Skeletal muscle cell (primary cell): ENCODE results near the gene CYP4F22.
A peak's percentile ranks its signal among the peaks of the same experiment; 100 is the strongest.
"Not testable (repeated sequence)": the region's sequence is repeated elsewhere in the genome, so short reads cannot be mapped to it uniquely, and the experiment has no call there.

Experiments used
- DNase-seq: peaks from one replicate; pipeline ENCODE4 v3.0.0-alpha.2; 2010; ENCODE audit warnings: low read depth
- H3K4me3 ChIP-seq: 2 replicates; pipeline ENCODE4 v1.5.1; 2011; ENCODE audit warnings: low read depth, mild to moderate bottlenecking, control low read depth, low read length, moderate library complexity

Gene CYP4F22

GRCh38 chr19:15532779-15533521 lies 24.6 kb downstream of the CYP4F22 start:
- H3K4me3 ChIP-seq = no peak overlapping the region
- DNase-seq = no peak

- not testable (repeated sequence) for DNase-seq, H3K4me3 ChIP-seq
Measured at GRCh38 chr19:15533522-15533830, 25.2 kb downstream of the CYP4F22 start.

GRCh38 chr19:15534957-15535864 lies 26.9 kb downstream of the CYP4F22 start:
- DNase-seq = no peak

GRCh38 chr19:15536350-15536749 lies 28.0 kb downstream of the CYP4F22 start:
- H3K4me3 ChIP-seq = no peak overlapping the region
- no peak for DNase-seq

More at GRCh38 chr19:15534957-15535864, 26.9 kb downstream of the CYP4F22 start:
- H3K4me3 ChIP-seq = no peak overlapping the region

GRCh38 chr19:15538774-15539173 lies 30.4 kb downstream of the CYP4F22 start:
- no peak overlapping the region for H3K4me3 ChIP-seq

GRCh38 chr19:15539638-15540037 lies 31.3 kb downstream of the CYP4F22 start:
- DNase-seq = no peak
- no peak overlapping the region for H3K4me3 ChIP-seq

More at GRCh38 chr19:15538774-15539173, 30.4 kb downstream of the CYP4F22 start:
- DNase-seq = no peak

- DNase-seq = no peak
- no peak overlapping the region for H3K4me3 ChIP-seq
Measured at GRCh38 chr19:15540435-15540834, 32.1 kb downstream of the CYP4F22 start.

GRCh38 chr19:15544283-15544682 lies 36.0 kb downstream of the CYP4F22 start:
- DNase-seq = no peak
- no peak overlapping the region for H3K4me3 ChIP-seq

GRCh38 chr19:15544970-15545369 lies 36.6 kb downstream of the CYP4F22 start:
- no peak overlapping the region for H3K4me3 ChIP-seq
- no peak for DNase-seq

GRCh38 chr19:15548648-15549047 lies 40.3 kb downstream of the CYP4F22 start:
- DNase-seq = no peak
- H3K4me3 ChIP-seq = no peak overlapping the region

GRCh38 chr19:15549581-15549980 lies 41.3 kb downstream of the CYP4F22 start:
- H3K4me3 ChIP-seq = no peak overlapping the region
- no peak for DNase-seq

- H3K4me3 ChIP-seq = no peak overlapping the region
- no peak for DNase-seq
Measured at GRCh38 chr19:15550273-15550672, 41.9 kb downstream of the CYP4F22 start.

- H3K4me3 ChIP-seq = peak overlapping the region; percentile 17
Measured at GRCh38 chr19:15550929-15551292, 42.6 kb downstream of the CYP4F22 start.

GRCh38 chr19:15551293-15552004 lies 43.1 kb downstream of the CYP4F22 start:
- DNase-seq = no peak
- peak overlapping the region; percentile 17 for H3K4me3 ChIP-seq

More at GRCh38 chr19:15550929-15551292, 42.6 kb downstream of the CYP4F22 start:
- DNase-seq = no peak

- no peak for DNase-seq
- no peak overlapping the region for H3K4me3 ChIP-seq
Measured at GRCh38 chr19:15555021-15555420, 46.7 kb downstream of the CYP4F22 start.

GRCh38 chr19:15555759-15556633 lies 47.7 kb downstream of the CYP4F22 start:
- peak overlapping the region; percentile 43 for H3K4me3 ChIP-seq
- DNase-seq = peak; percentile 61

GRCh38 chr19:15556634-15557181 lies 48.4 kb downstream of the CYP4F22 start:
- no peak for DNase-seq
- H3K4me3 ChIP-seq = no peak overlapping the region

- H3K4me3 ChIP-seq = no peak overlapping the region
- no peak for DNase-seq
Measured at GRCh38 chr19:15557223-15557622, 48.9 kb downstream of the CYP4F22 start.

GRCh38 chr19:15562145-15562544 lies 53.8 kb downstream of the CYP4F22 start:
- no peak overlapping the region for H3K4me3 ChIP-seq
- DNase-seq = no peak
